GM21515 (cell line): ENCODE measurements around the gene PELI1.

Source experiments
- ATAC-seq: cut with Tn5 transposase; IDR thresholded peaks from one replicate; pipeline ENCODE4 v1.9.1; 2021; ENCODE audit not compliant: unreplicated experiment

Gene PELI1

DNA sequence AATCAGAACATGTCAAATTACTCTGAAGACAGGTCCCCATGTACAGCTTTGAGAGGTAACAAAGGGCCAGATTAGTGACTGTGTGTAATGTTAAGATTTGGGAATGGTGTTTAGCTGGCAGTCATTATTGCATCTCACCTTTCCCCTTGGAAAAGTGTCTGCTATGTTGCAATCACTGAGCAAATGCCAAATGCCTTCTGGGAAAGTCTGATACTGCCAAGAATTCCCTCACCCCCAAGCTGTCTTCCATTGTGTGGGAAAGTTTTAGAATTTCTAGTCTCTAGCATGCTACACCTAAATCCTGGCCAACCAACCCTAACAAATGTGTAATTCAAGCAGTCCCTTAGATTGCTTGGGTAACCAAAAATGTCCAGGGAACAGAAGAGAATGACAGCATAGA lies 13.6 kb upstream of the PELI1 start:
- ATAC-seq: no peak

- no peak for ATAC-seq
Observed at GRCh38 chr2:64153811-64154210, 9.6 kb upstream of the PELI1 start.

DNA sequence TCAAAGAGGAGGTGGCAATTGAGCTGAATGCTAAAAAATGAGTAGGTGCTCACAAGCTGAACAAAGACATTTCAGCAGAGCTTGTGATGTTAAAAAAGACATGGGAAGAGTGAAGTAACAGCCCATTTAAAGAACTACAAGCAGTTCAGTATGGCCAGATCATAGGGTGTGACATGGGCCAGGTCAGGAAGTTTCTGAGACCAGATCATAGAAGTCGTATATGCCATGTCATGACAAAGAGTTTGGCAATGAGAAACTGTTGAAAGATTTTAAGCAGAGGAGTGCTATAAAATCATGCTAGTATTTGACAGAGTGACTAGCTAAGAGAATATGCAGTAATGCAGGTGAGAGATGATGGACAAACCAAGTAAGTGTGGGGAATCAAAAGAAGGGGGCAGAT lies 7.3 kb upstream of the PELI1 start:
- ATAC-seq: no peak

DNA sequence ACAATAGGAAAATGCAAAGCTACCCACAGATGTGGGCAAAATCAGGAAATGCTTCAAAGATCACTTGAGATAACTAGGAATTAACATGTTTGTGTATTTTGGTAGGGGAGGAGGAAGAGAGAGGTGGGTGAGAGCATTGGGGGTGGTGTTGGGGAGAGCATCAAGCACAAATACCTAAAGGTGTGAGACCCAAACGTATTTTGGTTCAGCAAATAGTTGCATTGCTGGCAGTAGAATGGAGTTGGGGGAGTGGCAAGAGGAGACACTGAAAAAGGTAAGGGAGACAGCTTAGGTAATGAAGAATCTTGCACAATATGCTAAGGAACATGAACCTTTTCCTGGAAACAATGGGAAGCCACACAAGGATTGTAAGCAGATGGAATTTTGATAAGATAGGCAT lies 1.5 kb upstream of the PELI1 start:
- ATAC-seq: no peak

GRCh38 chr2:64145119-64145518 lies 899 bp upstream of the PELI1 start:
- ATAC-seq: no peak

GRCh38 chr2:64143169-64144056 lies 807 bp downstream of the PELI1 start:
- peak; percentile 18 for ATAC-seq

DNA sequence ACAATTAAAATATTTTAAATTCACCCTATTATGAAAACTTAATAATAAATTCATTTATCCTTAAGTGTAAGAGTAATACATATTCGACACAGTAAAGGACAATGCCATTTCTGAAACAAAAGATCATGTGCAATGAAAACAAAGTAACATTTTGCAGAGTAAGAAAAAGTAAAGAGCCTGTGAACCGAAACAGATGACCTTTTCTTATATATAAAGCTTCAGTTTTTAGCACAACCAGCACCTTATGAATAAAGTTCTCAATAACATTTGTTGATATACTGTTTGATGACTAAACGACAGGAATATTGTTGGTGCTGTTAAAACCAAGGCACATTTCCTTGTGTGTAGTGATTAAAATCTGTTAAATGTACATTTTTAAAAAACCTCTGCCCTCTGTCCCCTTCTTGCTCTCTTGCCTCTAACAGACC lies 1.5 kb downstream of the PELI1 start:
- no peak for ATAC-seq

DNA sequence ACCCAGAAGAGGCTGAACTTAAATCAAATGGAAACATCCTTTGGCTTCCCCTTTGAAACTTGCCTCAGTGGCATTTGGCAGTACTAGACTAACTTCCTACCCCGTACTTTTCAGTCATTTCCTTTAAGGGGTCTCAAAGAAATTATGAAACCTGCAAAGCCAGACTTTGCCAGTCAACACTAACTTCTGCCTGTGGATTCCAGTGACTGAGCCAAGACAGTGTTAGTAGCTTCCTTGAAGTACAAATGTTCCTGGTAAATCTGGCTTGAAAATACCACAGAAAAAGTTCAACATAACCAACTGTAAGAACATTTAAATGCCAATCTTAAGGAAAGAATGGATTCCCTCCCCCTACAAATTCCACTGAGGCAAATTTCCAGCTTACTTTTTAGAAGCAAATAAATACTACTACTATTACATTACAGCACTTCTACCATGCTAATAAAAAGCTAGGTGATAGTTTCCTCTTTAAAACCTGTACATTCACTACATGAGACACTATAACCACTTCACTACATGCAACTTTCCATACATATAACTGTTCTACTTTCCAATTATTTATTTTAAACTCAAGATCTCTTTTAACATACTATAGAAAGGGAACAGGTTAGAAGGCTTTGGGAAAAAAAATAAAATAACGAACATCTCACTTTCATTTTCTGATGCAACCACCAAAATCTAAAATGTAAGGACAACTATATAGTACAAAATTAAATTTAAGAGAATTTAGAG lies 2.4 kb downstream of the PELI1 start:
- ATAC-seq: no peak

DNA sequence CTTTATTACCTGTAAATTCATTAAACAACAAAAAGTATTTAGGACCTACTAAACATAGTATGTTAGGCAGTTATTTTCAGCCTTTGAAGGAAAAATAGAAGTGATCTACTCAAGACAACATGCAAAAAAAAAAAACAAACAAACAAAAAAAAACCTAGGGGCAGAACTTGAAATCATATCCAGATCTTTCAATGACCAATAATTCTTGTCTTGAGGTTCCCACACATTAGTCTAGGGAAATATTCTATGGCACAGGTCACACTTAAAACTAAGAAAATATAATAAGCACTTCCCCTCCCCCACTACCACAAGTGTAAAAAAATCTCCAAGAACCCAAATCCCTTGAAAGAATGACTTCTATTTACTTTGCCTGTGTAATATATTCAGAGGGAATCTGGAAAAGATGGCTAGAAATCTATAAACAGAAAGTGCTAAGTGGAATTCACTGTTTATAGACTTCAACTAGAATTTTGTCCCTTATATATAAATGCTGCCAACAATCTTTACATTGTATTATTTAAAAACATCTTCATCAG lies 3.5 kb downstream of the PELI1 start:
- ATAC-seq: no peak

DNA sequence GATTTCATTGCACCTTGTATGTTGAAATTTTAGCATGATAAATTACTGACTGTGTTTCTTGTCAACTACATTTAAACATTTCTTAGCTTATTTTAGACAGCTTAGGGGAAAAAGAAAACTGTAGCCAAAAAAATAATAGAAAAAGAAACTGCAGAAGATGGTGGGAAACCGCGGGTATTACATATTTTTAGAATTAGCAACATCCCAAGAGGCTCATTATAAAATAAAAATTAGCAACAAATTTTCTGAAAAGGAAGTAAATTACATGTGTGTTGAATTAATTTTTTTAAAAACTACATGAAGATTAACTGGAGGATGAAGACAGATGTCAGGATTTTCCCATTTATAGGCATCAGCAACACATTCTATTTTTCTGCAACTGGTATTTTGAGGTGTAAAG lies 4.3 kb downstream of the PELI1 start:
- no peak for ATAC-seq

DNA sequence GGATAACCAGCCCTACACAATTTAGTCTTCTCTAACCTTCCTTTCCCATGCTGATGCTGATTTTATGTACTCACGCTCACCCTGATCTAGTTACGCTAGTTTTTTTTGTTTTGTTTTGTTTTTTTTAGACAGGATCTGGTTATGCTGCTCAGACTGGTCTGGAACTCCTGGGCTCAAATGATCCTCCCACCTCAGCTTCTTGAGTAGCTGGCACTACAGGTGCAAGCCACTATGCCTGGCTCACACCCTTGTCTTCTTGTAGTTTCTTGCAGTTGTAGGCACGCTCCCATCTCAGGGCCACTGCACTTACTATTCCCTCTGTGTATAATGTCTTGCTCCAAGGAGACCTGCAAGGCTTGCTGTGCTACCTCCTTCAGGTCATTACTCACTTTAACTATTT lies 6.2 kb downstream of the PELI1 start:
- ATAC-seq: no peak

- ATAC-seq: no peak
Observed at GRCh38 chr2:64137567-64137966, 6.7 kb downstream of the PELI1 start.

DNA sequence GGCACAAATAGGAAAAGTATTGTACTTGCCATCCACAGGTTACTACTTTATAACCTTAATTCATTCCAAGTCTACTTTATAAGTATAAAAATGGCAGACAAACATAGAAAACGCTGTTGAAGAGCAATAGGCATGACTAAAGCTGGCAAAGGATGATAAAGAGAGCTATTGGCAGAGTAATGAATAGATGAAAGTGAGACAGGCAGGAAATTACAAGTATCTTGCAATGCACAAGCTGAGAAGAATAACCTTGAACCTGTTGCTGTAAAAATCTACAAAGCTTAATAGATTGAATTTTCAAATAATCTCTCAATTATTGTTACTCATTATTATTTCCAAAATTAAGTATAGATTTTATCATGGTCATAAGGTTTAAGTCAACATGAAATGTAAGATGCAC lies 8.8 kb downstream of the PELI1 start:
- no peak for ATAC-seq

DNA sequence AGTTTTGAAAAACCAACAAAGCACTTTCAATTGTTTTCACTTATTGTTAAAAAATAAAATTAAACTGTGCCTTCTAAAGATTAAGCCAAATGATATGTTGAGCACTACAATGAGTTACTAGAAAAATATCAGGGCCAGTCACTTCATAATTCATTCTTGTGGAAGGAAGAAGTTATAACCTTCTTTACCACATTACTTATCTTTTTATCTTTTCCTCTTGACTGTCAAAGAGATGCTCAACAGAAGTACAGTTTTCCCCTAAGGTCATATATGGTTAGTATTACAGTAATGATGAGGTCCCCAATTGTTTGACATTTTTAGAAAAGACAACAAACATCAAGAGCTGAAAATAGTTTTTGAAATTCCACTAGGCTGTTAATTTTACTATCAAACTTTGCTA lies 9.4 kb downstream of the PELI1 start:
- no peak for ATAC-seq

DNA sequence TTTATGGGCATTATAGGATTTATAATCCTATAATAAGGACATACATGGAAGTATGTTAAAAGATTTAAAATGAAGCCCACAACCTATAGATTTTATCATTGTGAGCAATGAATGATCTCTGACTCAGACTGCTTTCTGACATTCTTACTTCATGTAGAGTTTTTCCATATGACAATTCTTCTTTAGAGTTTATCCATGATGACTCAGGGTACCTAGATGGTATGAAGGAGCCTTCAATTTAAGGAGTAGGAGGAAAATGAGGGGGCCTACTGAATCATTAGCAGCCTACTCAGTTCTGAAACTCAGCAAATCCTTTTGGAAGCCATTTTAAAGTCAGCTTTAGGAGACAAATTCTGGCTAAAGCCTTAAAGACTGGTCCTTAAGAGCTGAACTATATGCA lies 10.4 kb downstream of the PELI1 start:
- ATAC-seq: no peak

DNA sequence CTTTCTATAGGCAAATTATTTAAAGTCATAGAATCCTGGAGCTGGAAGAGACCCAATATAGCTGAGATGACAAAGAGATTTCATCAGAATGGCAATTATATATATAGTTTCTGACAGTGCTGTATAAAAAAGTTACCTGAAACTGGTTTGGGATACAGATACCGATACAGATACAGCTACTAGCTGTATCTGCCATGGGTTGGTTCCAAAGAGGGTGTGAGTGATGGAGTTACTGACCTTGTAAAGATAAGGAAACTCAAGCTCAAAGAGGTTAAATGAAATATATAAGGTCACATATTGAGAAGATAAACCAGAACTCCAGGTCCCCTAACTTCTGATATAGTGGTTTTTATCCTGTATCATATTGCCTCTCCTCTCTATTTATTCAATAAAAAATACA lies 10.9 kb downstream of the PELI1 start:
- ATAC-seq: no peak

- ATAC-seq: no peak
Observed at GRCh38 chr2:64130333-64130732, 13.9 kb downstream of the PELI1 start.

DNA sequence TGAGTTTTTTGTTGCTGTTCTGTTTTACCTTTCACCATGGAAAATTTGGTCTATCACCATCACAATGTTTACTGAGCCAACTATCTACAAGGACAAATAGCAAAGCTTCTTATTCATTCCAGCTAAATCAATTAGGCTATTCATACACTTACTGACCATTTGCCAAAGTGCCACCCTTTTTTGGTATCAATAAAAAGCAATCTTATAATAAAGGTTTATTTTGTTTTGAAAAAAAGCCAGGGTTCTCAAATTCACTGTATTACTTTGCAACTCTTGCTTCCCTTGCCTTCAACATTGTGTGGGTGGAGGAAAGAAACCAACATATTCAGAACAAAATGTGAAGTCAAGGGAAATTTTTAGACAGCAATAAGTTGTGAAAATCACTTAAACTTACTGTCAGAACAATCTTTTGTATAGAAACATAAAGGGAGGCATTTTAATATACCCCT lies 15.3 kb downstream of the PELI1 start:
- no peak for ATAC-seq

- no peak for ATAC-seq
Observed at GRCh38 chr2:64128406-64128805, 15.8 kb downstream of the PELI1 start.

GRCh38 chr2:64127119-64127518 lies 17.1 kb downstream of the PELI1 start:
- no peak for ATAC-seq

GRCh38 chr2:64126601-64127000 lies 17.6 kb downstream of the PELI1 start:
- no peak for ATAC-seq

DNA sequence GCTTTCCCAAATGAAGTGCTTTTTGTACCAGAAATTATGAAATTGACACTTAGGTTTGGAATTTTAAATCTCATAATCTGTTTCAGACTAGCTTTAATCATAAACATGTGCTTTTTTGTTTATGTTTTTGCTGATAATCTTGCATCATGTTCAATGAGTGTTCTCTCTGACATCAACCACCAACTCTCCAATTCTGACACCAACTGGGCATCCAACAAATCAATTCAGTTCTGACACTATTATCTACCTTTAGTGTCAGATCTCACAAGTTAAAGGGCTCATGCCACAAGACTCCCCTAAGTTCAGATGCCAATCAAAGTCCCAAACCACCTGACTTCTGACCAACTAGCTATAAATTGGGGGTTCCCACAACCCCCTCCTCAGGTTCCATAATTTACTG lies 19.6 kb downstream of the PELI1 start:
- no peak for ATAC-seq
